Measurements from ENCODE around the gene SQSTM1. TPM values are rescaled to one million over a fixed set of nuclear protein-coding genes. Genes with fewer than 3 reads are reported as not detected.

The SQSTM1 gene
- polyA plus RNA-seq, 3 donors: 82.0 to 129 (median 104) TPM

DNA sequence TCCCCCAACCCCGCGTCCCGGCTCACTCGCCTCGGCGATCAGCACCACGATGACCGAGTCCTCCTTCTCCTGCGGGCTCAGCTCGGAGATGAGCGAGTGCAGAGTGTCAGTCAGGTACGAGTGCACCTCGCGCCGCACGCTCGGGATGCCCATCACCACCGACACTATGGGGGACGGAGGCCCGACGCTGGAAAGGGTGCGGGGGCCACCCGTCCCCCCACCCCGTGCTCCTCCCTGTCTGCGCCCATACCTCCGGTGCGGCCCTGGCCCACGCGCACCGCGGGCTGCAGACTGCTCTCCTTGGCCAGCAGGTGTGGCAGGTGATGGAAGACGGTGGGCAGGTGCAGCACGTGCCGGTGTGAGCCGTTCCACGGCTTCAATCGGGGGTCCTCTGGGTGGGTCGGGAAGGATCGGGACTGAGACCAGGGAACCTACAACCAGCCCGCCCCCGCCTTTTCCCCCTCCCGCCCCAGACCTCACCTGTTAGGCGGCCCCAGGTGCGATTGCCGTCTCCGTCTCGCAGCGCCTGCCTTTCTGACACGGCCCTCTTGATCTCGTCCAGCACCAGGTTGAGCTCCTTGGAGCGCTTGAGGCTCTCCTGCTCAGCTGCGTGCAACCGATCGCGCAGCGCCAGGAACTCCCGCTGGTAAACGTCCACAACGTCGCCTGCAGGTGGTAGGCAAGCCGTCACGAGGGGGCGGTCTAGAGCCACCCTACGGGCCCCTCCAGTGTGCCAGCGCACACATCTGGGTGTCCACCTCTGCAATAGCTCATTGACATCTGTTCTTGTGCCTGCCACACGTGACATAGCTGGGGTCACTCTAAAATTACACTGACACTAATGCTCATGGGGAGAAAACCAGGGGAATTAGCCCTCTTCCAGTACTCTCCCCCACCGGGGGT is 19.1 kb upstream of the SQSTM1 start:
- peak in 2 of 11 donors; percentile 70 to 71 for DNase-seq (ENCODE audit: extremely low read depth in 1 of 11, low read depth in 9 of 11, low spot score in 4 of 11)

DNA sequence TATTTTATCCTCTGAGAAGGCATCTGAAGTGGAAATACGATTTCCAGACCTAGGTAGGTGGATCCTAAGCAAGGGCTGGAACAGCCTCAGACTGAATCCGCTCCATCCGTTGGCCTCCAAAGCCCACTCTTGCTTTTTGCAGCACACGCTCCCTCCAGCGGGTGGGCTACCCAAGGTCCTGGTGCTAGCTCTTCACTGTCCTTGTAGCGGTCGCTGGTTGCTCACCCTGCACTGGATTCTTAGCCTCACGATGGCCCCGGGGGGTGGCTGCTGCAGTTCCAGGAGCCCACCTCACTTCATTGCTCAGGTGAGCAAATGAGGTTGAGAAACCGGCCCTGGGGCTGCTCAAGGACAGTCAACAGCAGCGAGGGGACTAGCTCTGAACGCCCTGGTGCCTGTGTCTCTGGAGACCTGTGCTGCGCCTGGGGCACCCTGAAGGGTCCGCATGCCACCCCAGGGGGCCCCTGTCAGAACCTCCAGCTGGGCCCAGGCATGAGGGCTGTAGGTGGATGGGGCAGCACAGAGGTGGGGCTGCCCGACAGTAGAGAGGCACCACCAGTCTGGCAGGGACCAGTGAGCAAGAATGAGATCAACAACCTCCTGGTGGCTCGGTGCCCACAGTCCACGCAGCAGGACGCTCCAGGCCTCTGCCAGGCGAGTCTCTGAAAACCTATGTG is 18.4 kb upstream of the SQSTM1 start:
- DNase-seq (ENCODE audit: extremely low read depth in 1 of 11, low read depth in 9 of 11, low spot score in 4 of 11): no peak

DNA sequence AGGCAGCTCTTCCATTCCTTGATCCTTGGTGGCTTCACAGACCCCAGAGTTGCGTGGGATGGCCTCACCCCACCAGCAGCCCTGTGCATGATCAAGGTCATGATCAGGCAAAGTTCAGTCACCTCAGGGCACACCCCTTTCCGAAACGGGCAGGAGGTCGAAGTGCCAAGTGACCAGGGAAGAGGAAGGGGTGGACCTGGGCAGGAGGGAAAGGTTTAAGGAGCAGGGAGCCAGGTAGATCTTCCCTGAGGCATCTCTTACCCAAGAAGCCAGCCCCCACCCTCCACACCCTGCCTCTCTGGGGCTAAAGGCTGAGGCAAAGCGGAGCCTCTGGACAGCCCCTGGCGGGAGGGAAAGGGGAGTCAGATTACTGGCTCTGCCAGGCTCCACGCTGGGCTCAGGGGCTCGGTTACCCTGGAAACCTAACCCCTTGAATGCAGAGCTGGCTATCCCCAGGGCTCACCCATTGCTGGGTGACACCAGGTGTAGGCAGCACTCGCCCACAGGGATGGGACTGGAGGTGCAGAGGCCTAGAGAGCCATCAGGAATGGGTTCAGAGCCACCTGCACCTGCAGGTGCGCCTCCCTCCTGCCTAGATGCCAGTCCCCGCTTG is 17.6 kb upstream of the SQSTM1 start:
- DNase-seq (ENCODE audit: extremely low read depth in 1 of 11, low read depth in 9 of 11, low spot score in 4 of 11): no peak

DNA sequence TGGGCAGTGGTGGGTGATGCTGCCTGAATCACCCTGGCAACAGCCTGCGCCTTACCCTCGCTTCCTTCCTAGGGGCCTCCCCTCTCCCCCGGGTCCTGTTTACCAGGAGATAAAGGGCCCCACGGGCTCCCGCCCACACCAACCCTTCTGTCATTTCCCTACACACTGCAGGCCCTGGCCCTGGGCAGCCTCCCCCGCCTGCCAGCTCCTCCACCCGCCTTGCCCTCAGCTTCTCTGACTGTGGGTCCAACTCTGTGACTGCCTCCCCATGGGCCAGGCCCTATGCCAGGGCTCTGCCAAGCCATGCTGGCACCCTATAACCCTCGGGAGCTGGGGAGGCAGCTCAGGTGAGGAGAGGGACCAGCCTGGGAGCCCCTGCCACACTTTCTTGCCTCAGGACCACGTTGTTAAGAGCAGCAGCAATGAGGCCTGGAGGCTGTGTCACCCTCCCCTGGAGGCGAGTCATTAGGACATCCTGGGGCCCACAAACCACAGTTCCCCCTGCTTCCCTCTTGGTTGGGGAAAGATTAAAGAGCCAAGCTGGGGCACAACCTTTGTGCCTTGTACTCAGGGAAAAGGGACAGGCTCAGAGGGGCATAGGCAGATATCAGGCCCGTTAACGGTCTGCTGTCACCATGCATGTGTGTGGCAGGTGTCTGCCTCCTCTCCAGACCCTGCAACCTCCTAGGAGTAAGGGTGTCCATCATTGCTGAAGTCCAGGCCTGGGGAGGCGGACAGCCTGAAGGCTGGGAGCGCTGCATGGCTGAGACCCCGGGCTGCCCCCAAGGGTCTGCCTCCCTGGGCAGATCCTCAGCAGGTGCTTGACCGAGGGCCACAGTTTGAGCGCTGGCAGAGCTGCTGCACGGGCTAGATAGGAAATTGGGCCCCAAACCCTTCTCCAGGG is 16.8 kb upstream of the SQSTM1 start:
- DNase-seq (ENCODE audit: extremely low read depth in 1 of 11, low read depth in 9 of 11, low spot score in 4 of 11): no peak

DNA sequence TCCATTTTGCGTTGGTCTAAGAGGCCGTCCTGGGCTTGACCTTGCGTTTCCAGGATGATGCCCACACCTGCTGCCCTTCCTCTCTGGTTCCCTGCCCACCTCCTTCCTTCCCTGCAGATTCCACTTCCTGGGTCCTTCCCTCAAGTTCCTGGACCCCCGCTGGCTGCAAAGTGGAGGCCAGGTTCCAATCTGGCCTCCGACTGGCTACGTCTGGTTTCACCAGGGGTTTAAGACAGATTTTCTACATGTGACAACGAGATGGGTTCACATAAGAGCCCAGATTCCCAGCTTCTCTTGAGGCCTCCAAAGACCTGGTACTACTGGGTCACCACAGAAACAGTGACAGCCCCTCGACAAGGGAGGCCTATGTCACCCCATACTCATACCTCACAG is 16.2 kb upstream of the SQSTM1 start:
- DNase-seq (ENCODE audit: extremely low read depth in 1 of 11, low read depth in 9 of 11, low spot score in 4 of 11): no peak

DNA sequence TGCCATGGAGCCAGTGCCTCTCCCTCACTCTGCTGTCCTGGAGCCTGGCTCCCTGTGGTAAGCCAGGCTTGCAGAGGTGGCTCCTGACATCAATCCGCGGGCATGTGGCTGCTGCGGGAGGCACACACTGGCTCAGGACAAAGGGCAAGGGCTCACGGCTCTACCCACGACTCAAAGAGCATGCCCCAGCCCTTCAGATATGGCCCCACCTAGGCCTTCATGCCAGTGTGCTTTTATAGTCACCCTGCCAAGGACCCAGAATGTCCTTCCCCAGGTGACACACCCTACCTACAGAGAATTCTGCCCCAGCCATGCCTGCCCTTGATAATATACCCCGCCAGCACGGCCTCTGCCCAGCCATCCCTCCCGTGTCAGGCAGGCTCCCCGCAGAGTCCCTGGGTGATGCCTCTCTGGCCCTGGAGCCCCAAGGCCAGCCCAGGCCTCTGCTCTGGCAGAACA is 15.6 kb upstream of the SQSTM1 start:
- DNase-seq (ENCODE audit: extremely low read depth in 1 of 11, low read depth in 9 of 11, low spot score in 4 of 11): no peak

DNA sequence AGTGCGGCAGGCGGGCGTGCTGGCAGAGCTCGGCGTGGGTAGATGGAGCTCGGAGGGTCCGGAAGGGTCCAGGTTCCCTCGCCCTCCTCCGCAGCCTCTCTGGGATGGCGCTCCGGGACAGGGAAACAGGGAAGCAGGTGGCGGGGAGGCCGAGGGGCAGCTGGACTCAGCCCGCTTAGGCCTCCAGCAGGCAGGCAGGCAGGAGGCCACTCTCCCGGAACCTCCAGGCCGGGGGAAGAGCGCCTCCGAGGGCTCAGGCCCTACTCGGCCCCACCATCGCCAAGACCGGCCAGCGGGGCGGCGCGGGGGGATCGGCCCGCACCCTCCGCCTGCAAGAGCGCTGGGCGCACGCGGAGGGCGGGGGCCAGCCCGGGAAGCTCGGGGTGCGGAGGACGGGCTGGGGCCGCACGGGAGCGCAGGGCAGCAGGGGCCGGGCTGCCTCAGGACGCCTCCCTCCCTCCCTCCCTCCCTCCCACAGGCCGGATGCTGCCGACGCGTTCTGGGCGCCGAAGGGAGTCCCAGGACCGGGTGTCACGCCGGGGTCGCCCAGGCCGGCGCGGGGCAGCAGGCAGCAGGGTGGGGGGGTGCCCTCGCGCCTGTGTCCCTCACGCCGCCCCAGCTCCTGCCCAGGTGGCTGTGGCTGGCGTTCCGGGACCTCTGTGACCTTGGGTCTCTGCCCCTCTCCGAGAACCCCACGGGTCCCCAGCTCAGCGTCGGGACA is 15.0 kb upstream of the SQSTM1 start:
- no peak for DNase-seq (ENCODE audit: extremely low read depth in 1 of 11, low read depth in 9 of 11, low spot score in 4 of 11)

DNA sequence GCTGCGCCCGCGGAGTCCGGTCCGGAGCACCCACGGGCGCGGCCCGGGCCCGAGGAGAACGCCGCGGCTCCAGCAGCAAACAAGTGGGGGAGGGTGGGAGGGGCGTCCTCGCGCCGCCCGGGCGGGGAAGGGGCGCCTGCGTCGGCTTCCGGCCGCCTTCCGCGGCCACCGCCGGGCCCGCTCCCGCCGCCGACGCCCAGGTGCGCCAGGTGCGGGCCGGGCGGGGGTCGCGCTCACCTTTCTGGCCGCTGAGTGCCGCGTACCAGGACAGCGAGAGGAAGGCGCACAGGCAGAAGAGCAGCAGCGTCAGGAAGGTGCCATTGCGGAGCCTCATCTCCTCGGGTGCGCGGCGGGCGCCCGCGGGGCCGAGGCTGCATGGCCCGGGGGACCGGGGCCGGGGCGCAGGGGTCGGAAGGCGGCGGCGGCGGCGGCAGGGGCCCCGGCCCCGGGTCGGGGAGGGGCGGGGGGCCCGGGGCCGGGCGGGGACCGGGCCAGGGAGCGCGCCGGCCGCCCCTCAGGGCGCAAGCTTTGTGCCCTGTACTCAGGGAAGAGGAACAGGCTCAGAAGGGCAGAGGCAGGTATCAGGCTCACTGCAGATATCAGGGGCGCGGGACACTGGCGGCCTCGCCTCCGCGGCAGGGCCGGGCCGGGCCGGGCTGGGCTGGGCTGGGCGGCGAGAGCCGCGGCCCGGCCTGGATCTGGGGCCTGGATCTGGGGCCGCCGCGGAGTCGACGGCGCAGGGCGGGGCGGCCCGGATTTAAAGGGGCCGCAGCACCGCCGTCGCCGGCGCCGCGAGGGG is 14.3 kb upstream of the SQSTM1 start, which contains the start of gene MGAT4B:
TSS of gene MGAT4B (minus strand) at position 617 of the 799 bp plus-strand sequence. CDS start at position 334, 283 bp downstream.
- peak in 2 of 11 donors; percentile 69 to 76 for DNase-seq (ENCODE audit: extremely low read depth in 1 of 11, low read depth in 9 of 11, low spot score in 4 of 11)

DNA sequence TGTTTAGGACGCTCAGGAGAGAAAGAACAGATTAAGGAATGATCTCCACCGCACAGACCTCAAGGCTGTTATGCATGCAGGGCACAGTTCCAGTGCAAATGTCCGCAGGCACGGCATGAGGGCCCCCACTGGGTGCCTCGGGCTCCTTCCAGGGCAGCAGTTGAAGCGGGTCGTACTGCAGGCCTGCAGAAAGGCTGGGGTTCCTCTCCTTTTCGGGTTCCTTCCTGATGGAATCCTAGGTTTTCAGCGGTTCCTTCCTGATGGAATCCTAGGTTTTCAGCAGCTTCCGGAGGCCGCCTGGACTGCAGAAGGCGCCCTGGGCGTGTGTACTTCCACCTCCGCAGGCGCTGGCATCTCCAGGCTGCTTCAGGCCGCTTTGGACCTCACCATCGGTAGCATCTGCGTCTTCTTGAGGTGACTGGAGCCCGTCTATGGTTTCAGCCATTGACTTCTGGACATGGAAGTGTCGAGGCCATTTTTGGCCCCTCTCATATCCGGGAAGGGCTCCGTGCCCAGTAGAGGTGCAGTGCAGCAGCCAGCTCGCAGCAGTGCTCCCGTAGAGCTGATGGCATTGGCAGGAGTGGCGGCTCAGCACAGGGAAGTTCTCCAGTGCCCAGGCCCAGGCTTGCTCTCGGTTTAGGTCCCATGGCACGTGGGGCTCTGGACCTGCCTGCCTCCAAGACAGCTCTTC is 8.4 kb upstream of the SQSTM1 start:
- DNase-seq (ENCODE audit: extremely low read depth in 1 of 11, low read depth in 9 of 11, low spot score in 4 of 11): no peak

DNA sequence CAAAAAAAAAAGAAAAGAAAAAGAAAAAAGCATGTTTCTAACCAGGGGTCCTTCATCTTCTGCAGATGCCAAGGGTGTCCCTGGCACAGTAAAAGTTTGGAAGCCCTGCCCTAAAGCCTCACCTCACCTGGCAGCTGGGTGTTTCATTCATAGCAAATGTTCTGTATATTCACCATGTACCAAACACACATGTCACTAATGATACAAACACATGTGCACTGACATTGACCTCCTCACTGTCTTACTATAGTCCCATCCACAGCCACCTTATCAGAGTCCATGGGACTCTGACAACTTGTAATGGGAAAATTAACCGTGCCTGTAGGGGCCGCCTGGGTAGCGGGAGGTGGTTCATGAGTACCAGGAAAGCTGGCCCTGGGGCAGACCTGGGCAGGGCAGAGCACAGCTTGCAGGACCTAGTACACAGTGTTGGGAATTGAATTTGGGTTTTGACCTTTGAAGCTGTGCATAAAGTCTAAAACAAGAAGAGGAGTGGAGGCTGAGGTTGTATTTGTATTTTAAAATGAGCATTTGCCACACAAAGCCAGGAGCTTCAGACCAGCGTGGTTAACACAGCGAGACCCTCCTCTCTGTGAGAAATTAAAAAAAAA is 7.6 kb upstream of the SQSTM1 start:
- no peak for DNase-seq (ENCODE audit: extremely low read depth in 1 of 11, low read depth in 9 of 11, low spot score in 4 of 11)

DNA sequence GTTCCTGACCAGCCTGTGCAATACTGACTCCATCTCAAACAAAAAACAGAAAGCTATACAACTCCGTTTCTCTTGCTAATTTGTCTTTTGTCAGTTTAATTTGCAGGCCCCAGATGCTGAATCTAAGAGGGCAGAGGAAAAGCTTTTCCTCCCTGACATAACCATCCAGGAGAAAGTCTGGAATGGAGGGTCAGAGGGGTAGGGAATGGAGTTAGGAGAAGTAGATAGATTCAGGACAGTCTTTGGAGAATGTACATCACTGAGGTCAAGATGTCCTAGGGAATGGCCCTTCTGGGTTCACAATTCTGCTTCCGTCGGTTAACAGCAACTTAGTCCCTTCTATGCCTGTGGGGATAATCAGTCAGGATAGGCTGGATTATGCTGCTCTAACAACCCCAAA is 6.6 kb upstream of the SQSTM1 start:
- DNase-seq (ENCODE audit: extremely low read depth in 1 of 11, low read depth in 9 of 11, low spot score in 4 of 11): no peak

DNA sequence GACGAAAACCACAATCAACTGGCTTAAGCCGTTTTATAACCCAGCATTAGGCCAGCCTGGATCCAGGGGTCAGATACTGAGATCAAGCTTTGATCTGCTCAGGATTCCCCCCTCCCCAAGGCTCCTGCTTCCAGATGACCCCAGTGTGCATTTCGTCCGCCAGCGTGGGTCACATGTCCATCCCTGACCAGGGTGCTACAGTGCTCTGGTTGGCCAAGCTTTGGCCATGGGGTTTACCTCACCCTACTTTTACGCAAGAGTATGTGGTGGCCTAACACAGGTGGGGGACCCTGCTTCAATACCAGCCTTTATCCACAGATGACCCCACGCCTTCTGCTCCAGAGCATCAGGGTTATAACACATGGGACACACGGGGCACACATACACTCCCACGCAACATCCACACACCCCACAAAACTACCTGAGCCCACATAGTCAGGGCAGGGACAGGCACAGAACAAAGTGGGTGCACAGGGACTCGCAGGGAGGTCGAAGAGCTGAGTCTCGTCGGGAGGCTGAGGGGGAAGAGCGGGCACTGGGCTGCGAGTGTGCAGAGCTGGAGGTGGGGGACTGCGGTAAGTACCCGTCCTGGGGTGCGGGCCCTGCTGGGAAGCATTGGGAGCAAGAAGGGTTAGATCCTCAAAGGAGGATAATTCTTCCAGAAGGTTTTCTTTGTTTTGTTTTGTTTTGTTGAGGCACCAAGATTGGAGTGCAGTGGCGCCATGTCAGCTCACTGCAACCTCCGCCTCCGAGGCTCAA is 5.0 kb upstream of the SQSTM1 start:
- no peak for DNase-seq (ENCODE audit: extremely low read depth in 1 of 11, low read depth in 9 of 11, low spot score in 4 of 11)

DNA sequence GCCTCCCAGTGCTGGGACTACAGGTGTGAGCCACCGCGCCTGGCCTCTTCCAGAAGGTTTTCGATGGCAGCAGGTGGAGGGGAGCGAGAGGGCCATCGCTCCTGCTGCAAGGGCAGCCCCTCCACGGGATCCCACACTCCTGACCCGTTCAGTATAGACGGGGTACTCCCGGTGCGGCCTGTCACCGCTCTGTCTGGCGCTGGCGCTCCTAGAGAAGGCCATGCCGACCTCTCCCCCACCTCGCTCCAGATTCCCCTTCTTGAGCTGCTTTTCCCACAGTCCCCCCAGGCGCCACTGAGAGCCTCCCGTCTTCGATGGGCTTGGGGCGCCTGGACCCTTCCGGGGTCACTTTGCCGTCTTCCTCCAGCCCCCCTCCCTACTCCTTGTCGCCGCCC is 4.3 kb upstream of the SQSTM1 start:
- DNase-seq (ENCODE audit: extremely low read depth in 1 of 11, low read depth in 9 of 11, low spot score in 4 of 11): no peak

DNA sequence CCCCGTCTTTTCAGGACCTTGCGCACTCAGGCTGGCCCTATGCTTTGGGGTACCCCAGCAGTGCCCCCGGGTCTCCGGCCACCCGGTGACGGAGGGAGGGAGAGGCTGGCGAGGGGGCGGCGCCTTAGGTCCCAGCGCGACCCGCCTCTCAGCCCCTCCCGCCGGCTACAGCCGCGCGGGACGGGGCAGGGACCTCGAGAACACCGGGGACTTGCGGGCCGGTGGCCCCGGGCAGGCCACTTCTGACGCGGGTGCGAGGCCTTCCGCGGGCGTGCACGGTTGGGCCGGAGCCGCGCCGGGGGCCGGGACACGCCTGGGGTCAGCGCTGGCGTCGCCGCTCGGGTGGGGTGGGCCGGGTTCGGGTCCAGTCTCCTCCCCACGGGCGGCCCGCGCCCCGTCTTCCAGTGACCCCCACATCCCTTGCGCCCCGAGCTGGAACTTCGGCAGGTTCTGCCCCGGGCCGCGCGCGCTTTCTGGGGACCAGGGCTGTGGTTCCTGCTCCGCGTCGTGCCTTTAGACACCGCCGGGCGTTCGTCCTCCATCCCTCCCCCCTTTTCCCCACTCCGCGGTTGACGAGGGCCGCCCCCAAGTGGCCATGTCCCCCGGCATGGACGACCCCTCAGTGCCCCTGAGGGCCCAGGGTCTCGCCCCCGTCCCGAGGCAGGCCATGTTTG is 3.8 kb upstream of the SQSTM1 start:
- DNase-seq (ENCODE audit: extremely low read depth in 1 of 11, low read depth in 9 of 11, low spot score in 4 of 11): no peak

DNA sequence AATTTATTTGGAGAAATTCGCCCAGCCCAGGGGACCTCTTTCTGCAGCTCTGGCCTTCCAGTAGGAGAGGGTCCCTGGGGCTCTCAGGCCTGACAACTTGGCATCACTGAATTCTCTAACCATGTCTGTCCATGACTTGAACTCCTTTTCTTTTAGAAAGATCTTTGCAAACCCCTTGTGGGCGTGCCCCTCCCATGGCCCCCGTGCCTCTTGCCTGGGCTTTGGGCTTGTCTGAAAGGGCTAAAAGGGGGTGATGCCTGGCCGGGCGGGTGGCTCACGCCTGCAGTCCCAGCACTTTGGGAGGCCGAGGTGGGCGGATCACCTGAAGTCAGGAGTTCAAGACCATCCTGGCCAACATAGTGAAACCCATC is 3.2 kb upstream of the SQSTM1 start:
- no peak for DNase-seq (ENCODE audit: extremely low read depth in 1 of 11, low read depth in 9 of 11, low spot score in 4 of 11)
